ENCODE data around the gene UGT1A6. TPM values are rescaled to one million over a fixed set of nuclear protein-coding genes. Genes with fewer than 3 reads are reported as not detected.
"Not testable (repeated sequence)": the region's sequence is repeated elsewhere in the genome, so short reads cannot be mapped to it uniquely, and the experiment has no call there.

UGT1A6 gene
- total RNA-seq, 2 donors from 2014 or later: not detected

DNA sequence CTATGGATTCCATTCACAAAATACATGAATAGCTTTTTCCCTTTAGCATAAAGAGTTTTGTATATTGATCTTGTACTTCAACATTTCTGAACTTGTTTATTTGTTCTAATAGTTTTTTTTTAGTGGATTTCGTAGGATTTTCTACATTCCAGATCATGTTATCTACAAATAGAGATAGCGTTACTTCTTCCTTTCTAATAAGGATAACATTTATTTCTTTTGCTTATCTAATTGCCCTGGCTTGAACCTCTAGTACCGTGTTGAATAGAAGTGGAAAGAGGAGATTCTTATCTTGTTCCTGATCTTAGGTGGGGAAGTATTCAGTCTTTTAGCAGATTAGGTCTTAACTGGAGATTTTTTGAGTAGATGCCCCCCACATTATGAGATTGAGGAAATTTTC lies 9.5 kb downstream of the UGT1A6 start:
- H3K27ac Mint-ChIP-seq: no peak overlapping the region
- ATAC-seq (no peak), DNase-seq (ENCODE audit: low spot score in 2 of 2) (no peak)
- H3K9me3 Mint-ChIP-seq: peaks cover 3 to 5% of the 10 kb centered on the region in 2 donors
- H3K36me3 Mint-ChIP-seq: peaks cover 0 to 6% of the 10 kb centered on the region in 2 donors

- DNase-seq (ENCODE audit: low spot score in 2 of 2): no peak
- Mint-ChIP-seq H3K27ac (no peak overlapping the region), H3K36me3 (peaks cover 0 to 6% of the 10 kb centered on the region in 2 donors), H3K9me3 (peaks cover 3 to 5% of the 10 kb centered on the region in 2 donors)
- ATAC-seq: no peak
These were observed 13.3 kb downstream of the UGT1A6 start for GRCh38 chr2:233705911-233706506.

DNA sequence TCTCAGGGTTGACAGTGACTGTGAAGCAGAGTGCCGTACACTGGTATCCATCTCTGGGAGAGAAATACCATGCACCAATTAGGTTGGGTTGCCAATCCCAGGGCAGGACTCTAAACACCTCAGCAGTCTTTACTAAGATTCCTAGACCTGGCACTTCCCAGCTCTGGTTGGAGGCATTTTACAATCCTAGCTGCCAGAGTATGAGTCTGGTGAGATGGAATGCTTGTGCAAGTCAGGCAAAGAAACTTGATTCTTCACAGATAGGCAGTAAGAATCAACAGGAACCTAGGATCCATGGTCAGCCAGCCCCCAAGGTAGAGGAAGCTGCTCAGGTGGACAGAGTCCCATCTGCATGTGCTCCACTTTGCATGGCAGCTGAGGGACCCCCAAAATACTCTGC lies 14.0 kb downstream of the UGT1A6 start:
- peaks cover 3 to 5% of the 10 kb centered on the region in 2 donors for H3K9me3 Mint-ChIP-seq
- H3K27ac Mint-ChIP-seq: no peak overlapping the region
- DNase-seq (ENCODE audit: low spot score in 2 of 2) (no peak), ATAC-seq (no peak)
- H3K36me3 Mint-ChIP-seq: peaks cover 0 to 6% of the 10 kb centered on the region in 2 donors

DNA sequence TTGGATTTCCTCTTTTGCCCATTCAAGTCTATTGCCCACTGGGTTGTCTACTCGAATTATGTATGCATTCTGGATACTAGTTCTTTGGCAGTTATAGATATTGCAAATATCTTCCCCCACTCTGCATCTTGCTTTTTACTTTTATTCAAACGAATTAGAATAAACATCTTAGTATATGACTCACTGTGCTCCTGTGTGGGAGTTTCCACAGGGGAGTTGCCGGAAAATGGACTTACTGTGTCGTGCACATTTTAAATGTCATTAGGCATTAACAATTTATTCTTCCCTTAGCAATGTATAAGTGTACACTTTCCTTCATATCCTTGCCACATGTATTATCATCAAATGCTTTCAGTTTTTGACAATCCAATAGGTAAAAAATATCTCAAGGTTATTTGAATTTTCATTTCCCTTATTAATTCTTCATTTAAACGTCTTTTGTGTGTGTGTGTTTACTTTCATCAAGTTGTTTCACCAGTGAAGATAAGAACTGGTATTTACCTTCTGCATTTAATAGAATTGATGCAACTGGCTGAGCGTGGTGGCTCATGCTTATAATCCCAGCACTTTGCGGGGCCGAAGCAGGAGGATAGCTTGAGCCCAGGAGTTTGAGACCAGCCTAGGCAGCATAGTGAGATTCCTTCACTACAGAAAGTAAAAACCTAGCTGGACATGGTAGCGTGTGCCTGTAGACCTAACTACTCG lies 15.4 kb downstream of the UGT1A6 start:
- no peak for DNase-seq (ENCODE audit: low spot score in 2 of 2)
- no peak for ATAC-seq
- Mint-ChIP-seq H3K36me3 (peaks cover 0 to 6% of the 10 kb centered on the region in 2 donors), H3K27ac (no peak overlapping the region), H3K9me3 (peaks cover 3 to 5% of the 10 kb centered on the region in 2 donors)

DNA sequence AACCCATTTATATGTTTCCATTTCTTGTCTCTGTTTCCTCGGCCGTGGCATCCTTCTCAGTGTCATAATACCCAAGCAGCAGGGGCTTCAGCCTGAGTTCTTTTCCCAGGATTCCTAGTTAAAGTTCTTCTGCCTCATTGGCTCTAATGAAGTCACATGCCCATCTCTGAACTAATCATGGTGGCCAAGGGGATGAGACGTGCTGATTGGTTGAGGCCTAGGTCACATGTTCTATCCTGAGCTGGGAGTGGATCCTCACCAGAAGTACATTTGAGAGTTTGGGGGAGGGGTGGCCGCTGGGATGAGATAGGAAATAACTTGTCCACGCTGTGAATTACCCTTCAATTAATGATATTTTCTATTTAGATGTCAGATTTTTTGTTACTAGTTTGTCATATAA lies 16.3 kb downstream of the UGT1A6 start:
- Mint-ChIP-seq H3K9me3 (peaks cover 3 to 4% of the 10 kb centered on the region in 2 donors), H3K36me3 (peaks cover 0 to 4% of the 10 kb centered on the region in 2 donors), H3K27ac (no peak overlapping the region)
- DNase-seq (ENCODE audit: low spot score in 2 of 2) (no peak), ATAC-seq (no peak)

- no peaks in the 10 kb centered on the region for H3K36me3 Mint-ChIP-seq
- peak; percentile 71 to 73 for ATAC-seq
- H3K27ac Mint-ChIP-seq: no peak overlapping the region
- peak in 1 of 2 donors; percentile 76 for DNase-seq (ENCODE audit: low spot score in 2 of 2)
- H3K9me3 Mint-ChIP-seq: no peaks in the 10 kb centered on the region
These were observed 18.8 kb downstream of the UGT1A6 start for GRCh38 chr2:233711312-233712008.

DNA sequence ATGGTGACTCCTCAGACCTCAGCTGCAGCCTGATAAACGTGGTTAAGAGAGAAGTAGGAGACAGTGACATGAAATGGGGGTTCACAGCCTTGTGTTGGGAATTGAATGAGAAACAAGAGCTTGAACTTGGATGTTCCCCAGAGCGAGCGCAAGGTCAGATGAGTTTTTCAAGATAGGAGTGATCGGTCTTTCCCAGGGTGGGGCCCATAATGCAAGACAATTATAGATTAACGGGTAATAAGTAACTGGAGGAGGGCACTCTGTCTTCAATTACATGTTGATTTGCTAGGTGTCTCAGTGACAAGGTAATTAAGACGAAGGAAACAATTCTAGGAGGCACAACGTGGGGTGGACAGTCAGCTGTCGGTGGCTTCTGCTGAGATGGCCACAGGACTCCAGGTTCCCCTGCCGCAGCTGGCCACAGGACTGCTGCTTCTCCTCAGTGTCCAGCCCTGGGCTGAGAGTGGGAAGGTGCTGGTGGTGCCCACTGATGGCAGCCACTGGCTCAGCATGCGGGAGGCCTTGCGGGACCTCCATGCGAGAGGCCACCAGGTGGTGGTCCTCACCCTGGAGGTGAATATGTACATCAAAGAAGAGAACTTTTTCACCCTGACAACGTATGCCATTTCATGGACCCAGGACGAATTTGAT lies 20.0 kb downstream of the UGT1A6 start, which contains the start of gene UGT1A5:
Gene UGT1A5 (plus strand): TSS at position 297 of the 651 bp plus-strand sequence. CDS start 85 bp downstream, at position 382.
- ATAC-seq: no peak

GRCh38 chr2:233713262-233713615 lies 20.5 kb downstream of the UGT1A6 start:
- Mint-ChIP-seq H3K27ac (no peak overlapping the region), H3K36me3 (no peaks in the 10 kb centered on the region), H3K9me3 (no peaks in the 10 kb centered on the region)
- DNase-seq (ENCODE audit: low spot score in 2 of 2) (no peak), ATAC-seq (no peak)

More for the DNA sequence above, 20.0 kb downstream of the UGT1A6 start, which contains the start of gene UGT1A5:
- Mint-ChIP-seq H3K27ac (no peak within 1 kb of the TSS), H3K36me3 (no peaks in the 10 kb centered on the region), H3K9me3 (no peaks in the 10 kb centered on the region)
- DNase-seq (ENCODE audit: low spot score in 2 of 2): no peak

DNA sequence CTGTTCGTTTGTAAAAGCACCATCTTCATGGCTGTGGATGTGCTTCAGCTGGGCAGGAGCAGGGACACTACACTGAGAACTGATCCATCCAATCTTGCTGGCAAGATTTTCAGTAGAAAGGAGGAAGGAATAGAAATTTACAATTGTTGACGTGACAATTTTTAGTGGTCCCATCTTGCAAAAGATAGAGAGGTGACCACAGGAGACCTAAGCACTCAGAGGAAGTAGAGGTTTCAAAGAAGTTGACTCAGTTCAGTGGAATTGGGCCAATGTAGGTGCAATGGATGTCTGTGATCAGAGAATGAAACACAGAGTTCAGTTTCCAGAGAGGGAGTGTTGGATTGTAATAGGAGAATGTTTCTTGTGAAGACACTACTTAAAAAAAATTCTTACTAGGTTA lies 21.4 kb downstream of the UGT1A6 start:
- Mint-ChIP-seq H3K36me3 (no peaks in the 10 kb centered on the region), H3K27ac (peak overlapping the region in 1 of 2 donors; percentile 58), H3K9me3 (no peaks in the 10 kb centered on the region)
- DNase-seq (ENCODE audit: low spot score in 2 of 2): no peak
- ATAC-seq: no peak

GRCh38 chr2:233718552-233718951 lies 25.9 kb downstream of the UGT1A6 start, which contains the start of gene UGT1A4:
Gene UGT1A4, plus strand, starts transcription at chr2:233718736. Its CDS starts 85 bp downstream, at chr2:233718821.
- Mint-ChIP-seq H3K36me3 (no peaks in the 10 kb centered on the region), H3K9me3 (no peaks in the 10 kb centered on the region), H3K27ac (no peak within 1 kb of the TSS)
- DNase-seq (ENCODE audit: low spot score in 2 of 2) (no peak), ATAC-seq (no peak)

DNA sequence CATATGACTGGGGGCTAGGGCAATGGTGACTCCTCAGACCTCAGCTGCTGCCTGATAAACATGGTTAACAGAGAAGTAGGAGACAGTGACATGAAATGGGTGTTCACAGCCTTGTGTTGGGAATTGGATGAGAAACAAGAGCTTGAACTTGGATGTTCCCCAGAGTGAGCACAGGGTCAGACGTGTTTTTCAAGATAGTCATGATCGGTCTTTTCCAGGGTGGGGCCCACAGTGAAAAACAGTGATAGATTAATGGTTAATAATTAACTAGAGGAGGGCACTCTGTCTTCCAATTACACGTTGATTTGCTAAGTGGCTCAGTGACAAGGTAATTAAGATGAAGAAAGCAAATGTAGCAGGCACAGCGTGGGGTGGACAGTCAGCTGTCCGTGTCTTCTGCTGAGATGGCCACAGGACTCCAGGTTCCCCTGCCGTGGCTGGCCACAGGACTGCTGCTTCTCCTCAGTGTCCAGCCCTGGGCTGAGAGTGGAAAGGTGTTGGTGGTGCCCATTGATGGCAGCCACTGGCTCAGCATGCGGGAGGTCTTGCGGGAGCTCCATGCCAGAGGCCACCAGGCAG lies 36.1 kb downstream of the UGT1A6 start, which contains the start of gene UGT1A3:
Gene UGT1A3 (plus strand): TSS at position 320 of the 579 bp plus-strand sequence. CDS start 85 bp downstream, at position 405.
- no peak for DNase-seq (ENCODE audit: low spot score in 2 of 2)
- Mint-ChIP-seq H3K9me3 (peaks cover 0 to 4% of the 10 kb centered on the region in 2 donors), H3K36me3 (no peaks in the 10 kb centered on the region), H3K27ac (no peak within 1 kb of the TSS)
- no peak for ATAC-seq

DNA sequence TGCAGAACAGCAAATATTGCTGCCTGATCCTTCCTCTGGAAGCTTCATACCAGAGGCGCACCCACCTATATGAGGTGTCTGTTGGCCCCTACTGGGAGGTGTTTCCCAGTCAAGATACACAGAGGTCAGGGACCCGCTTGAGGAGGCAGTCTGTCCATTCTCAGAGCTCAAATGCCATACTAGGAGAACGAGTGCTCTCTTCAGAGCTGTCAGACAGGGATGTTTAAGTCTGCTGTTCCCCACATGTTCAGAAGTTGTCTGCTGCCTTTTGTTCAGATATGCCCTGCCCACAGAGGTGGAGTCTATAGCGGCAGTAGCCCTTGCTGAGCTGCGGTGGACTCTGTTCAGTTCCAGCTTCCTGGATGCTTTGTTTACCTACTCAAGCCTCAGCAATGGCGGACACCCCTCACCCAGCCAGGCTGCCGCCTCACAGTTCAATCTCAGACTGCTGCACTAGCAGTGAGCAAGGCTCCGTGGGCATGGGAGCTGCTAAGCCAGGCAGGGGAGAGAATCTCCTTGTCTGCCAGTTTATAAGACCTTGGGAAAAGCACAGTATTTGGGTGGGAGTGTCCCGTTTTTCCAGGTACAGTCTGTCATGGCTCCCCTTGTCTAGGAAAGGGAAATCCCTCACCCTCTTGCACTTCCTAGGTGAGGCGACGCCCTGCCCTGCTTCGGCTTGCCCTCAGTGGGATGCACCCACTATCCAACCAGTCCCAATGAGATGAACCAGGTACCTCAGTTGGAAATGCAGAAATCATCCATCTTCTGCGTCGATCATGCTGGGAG lies 44.4 kb downstream of the UGT1A6 start:
- ATAC-seq; DNase-seq (ENCODE audit: low spot score in 2 of 2); H3K9me3 Mint-ChIP-seq; H3K27ac Mint-ChIP-seq; H3K36me3 Mint-ChIP-seq: not testable (repeated sequence)

DNA sequence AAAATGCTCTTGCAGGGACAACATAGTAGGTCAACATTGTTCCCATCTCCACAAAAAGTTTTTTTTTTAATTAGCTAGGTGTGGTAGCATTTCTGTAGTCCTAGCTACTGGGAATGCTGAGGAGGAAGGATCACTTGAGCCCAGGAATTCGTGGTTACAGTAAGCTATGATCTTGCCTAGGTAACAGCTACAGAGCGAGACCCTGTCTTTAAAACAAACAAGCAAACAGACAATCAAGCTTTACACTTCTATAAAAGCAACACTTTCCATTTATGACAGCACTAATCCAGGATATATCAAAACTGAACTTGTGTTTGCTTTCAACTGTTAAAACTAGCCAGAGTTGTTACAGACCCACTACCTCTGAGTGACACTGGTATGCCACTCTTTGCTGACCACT lies 48.2 kb downstream of the UGT1A6 start:
- Mint-ChIP-seq H3K9me3 (peaks cover 0 to 4% of the 10 kb centered on the region in 2 donors), H3K27ac (no peak overlapping the region), H3K36me3 (no peaks in the 10 kb centered on the region)
- ATAC-seq (no peak), DNase-seq (ENCODE audit: low spot score in 2 of 2) (no peak)

DNA sequence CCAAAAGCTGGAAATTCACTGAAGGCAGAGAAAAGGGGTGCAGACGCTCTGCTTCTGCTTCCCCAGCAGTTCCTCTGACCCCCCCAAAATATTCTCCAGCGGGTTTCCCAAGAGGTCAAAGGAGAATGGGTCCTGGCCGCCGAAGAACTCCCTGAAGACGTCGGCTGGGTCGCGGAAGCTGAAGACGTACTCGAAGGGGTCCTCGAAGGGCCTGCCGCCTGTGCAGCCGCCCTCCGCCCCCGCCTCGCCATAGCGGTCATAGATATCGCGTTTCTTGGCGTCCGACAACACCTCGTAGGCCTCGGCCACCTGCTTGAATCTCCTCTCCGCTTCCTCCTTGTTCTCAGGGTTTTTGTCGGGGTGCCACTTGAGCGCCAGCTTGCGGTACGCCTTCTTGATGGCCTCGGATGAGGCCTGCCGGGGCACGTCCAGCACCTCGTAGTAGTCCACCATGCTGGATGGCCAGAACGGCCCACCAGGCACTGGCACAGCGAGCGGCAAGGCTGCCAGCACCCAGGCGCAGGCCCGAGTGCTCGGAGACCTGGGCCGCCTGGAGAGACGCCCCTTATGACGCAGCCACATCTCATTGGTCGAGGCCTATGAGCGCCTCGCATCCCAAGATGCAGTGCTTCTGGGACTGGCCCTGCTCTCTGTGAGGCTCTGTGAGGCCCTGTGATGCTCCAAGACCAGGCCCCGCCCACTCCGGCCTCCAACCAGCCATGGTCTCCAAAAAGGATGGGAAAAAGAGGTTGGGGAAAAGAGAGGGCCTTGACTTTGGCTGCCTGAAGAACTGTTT lies 51.0 kb downstream of the UGT1A6 start:
- ATAC-seq (no peak), DNase-seq (ENCODE audit: low spot score in 2 of 2) (no peak)
- Mint-ChIP-seq H3K36me3 (no peaks in the 10 kb centered on the region), H3K9me3 (no peaks in the 10 kb centered on the region), H3K27ac (no peak overlapping the region)

All from activated naive CD4-positive, alpha-beta T cell treated with anti-CD3 and anti-CD28 coated beads, Interleukin-2, amount 50 U/mL, for 72 hours (primary cell).